K562 (cell line): ENCODE measurements around the gene DALRD3. TPM values are rescaled to one million over a fixed set of nuclear protein-coding genes. Genes with fewer than 3 reads are reported as not detected.

Source experiments
- AFF4 ChIP-seq: sonication (generic); formaldehyde crosslinking; IDR thresholded peaks from 2 replicates; pipeline ENCODE4 v1.8.0; 2023; ENCODE audit warnings: mild to moderate bottlenecking, missing genetic modification reagents
- CBX8 ChIP-seq: fragments of 200-600 bp; sonication (generic); IDR thresholded peaks from 2 replicates; pipeline ENCODE4 v1.6.1; 2012; ENCODE audit warnings: borderline replicate concordance, mixed run types, low read depth, mild to moderate bottlenecking, moderate library complexity, mixed read lengths, low read length, control low read depth, inconsistent platforms; ENCODE audit not compliant: poor library complexity, severe bottlenecking; ENCODE audit errors: extremely low read depth
- CREB3L1 ChIP-seq: fragments of 450-650 bp; IDR thresholded peaks from 2 replicates; pipeline ENCODE4 v1.6.1; 2014; ENCODE audit warnings: low read depth, mild to moderate bottlenecking, moderate library complexity, borderline replicate concordance
- DMBX1 ChIP-seq: fragments of 250-450 bp; sonication (Bioruptor Pico); IDR thresholded peaks from 2 replicates; pipeline ENCODE4 v1.8.0; 2022; ENCODE audit warnings: inconsistent platforms, mild to moderate bottlenecking, moderate library complexity, borderline replicate concordance
- E2F3 ChIP-seq: fragments of 250-450 bp; sonication (Bioruptor Pico); IDR thresholded peaks from 2 replicates; pipeline ENCODE4 v1.4.0; 2020; ENCODE audit warnings: mild to moderate bottlenecking
- HMGN3 ChIP-seq: IDR thresholded peaks from 2 replicates; pipeline ENCODE4 v1.6.1; 2011; ENCODE audit warnings: borderline replicate concordance, low read depth, mild to moderate bottlenecking, mixed read lengths, low read length; ENCODE audit not compliant: insufficient read length; ENCODE audit errors: extremely low read depth
- JUND ChIP-seq, 2 experiments: IDR thresholded peaks; 2 replicates in 1 of 2; 3 replicates in 1 of 2; pipeline ENCODE4 v1.6.1; 2011; ENCODE audit warnings: borderline replicate concordance in 2 of 2, low read depth in 2 of 2, low read length in 2 of 2, improper control_type of control experiment in 1 of 2, missing biosample characterization in 1 of 2, missing genetic modification characterization in 1 of 2, missing genetic modification reagents in 1 of 2
- KAT7 ChIP-seq: sonication (generic); formaldehyde crosslinking; IDR thresholded peaks from 2 replicates; pipeline ENCODE4 v1.8.0; 2022; ENCODE audit warnings: missing genetic modification reagents, mild to moderate bottlenecking, borderline replicate concordance
- KHSRP ChIP-seq: fragments of 450-650 bp; IDR thresholded peaks from 2 replicates; pipeline ENCODE4 v1.6.1; 2017
- MAZ ChIP-seq, 2 experiments: fragments of 450-650 bp in 1 of 2; sonication (generic) in 1 of 2; formaldehyde crosslinking; IDR thresholded peaks in 1 of 2; conservative IDR thresholded peaks in 1 of 2; 2 replicates each; pipeline versions ENCODE4 v1.4.0 to v1.5.0; 2020; ENCODE audit warnings: mild to moderate bottlenecking in 1 of 2, missing genetic modification reagents in 1 of 2
- MEF2A ChIP-seq: IDR thresholded peaks from 2 replicates; pipeline ENCODE4 v1.6.1; 2011; ENCODE audit warnings: low read depth, mild to moderate bottlenecking, low read length, moderate library complexity; ENCODE audit not compliant: control insufficient read depth
- NFRKB ChIP-seq: fragments of 450-650 bp; IDR thresholded peaks from 2 replicates; pipeline ENCODE4 v1.6.1; 2016; ENCODE audit warnings: low read depth
- NR0B1 ChIP-seq: fragments of 450-650 bp; IDR thresholded peaks from one replicate; pipeline ENCODE4 v1.6.1; 2018; ENCODE audit warnings: mild to moderate bottlenecking, moderate library complexity; ENCODE audit not compliant: partially characterized antibody
- POLR2B ChIP-seq: fragments of 450-650 bp; IDR thresholded peaks from 2 replicates; pipeline ENCODE4 v1.6.1; 2018; ENCODE audit warnings: low read depth; ENCODE audit not compliant: partially characterized antibody
- RB1 ChIP-seq: fragments of 450-650 bp; IDR thresholded peaks from 2 replicates; pipeline ENCODE4 v1.6.1; 2017; ENCODE audit warnings: low read depth, mild to moderate bottlenecking
- RFX5 ChIP-seq: IDR thresholded peaks from 2 replicates; pipeline ENCODE4 v1.6.1; 2011; ENCODE audit warnings: low read depth, mild to moderate bottlenecking, improper control_type of control experiment, low read length
- TRIM24 ChIP-seq, 2 experiments: fragments of 450-650 bp; IDR thresholded peaks; 2 replicates each; pipeline ENCODE4 v1.6.1; 2016
- ZNF583 ChIP-seq: fragments of 250-450 bp; sonication (Bioruptor Pico); IDR thresholded peaks from 2 replicates; pipeline ENCODE4 v1.4.0; 2020
- polyA plus RNA-seq, 8 experiments: library from polyadenylated mRNA; depleted of rRNA in 4 of 8; stranded (reverse) in 5 of 8; unstranded in 3 of 8; fragments of >200 nt; fragmentation: Nextera tagmentation in 2 of 8; fragmentation: Illumina TruSeq in 1 of 8; extraction: Ambion mirVana in 2 of 8; extraction: Trizol in 1 of 8; gene quantifications; 2 replicates each; pipeline versions ENCODE4 v1.2.1 to v1.2.3, GENCODE V29; 2011 to 2014; ENCODE audit warnings: inconsistent platforms in 1 of 8, missing spikeins in 1 of 8
- total RNA-seq, 7 experiments: library from RNA; depleted of rRNA in 6 of 7; stranded (reverse); fragments of >200 nt in 6 of 7; fragmentation: Illumina TruSeq in 2 of 7; extraction: Trizol in 2 of 7; gene quantifications; 2 replicates each; pipeline versions ENCODE4 v1.2.1 to v1.2.3, GENCODE V29; 2011 to 2021; ENCODE audit warnings: low replicate concordance in 1 of 7

The DALRD3 gene
- total and polyA plus RNA-seq, 9 of the 15 experiments (the other 6 are each of a cell fraction or from before 2014, with no cell fraction given) = 6.6 to 31.3 (median 14.4) TPM

GRCh38 chr3:49021813-49022687, 3.7 kb upstream of the DALRD3 start, which contains the start of gene NDUFAF3 (continued):
- no peak for TF ChIP-seq AFF4 (CRISPR knock-in tag)
- peak; percentile 51; the same call in 1 of the 2 replicates for TF ChIP-seq CREB3L1
- no peak for TF ChIP-seq TRIM24 (IDR thresholded peaks at IDR 0.05)
- no peak for TF ChIP-seq KHSRP
- 0 out of 2 replicates have a peak, but pooled peaks have one; percentile 3 for TF ChIP-seq KAT7 (CRISPR knock-in tag)
- TF ChIP-seq CBX8 = no peak
- TF ChIP-seq E2F3 (CRISPR knock-in tag) = no peak
- peak; percentile 72 for TF ChIP-seq RB1
- peak; percentile 63 for TF ChIP-seq POLR2B
- TF ChIP-seq HMGN3 = peak; percentile 56
- peak; percentile 32; the same call in 1 of the 2 replicates for TF ChIP-seq NFRKB
- peak; percentile 34; the same call in 1 of the 2 replicates for TF ChIP-seq DMBX1
- TF ChIP-seq MAZ (CRISPR knock-in tag; conservative IDR thresholded peaks at IDR 0.05 in 1 of 2, IDR thresholded peaks at IDR 0.05 in 1 of 2) = peak in 1 of 2 experiments; percentile 58; a peak in 3 of 4 replicates
- TF ChIP-seq NR0B1 = no peak
- TF ChIP-seq JUND (IDR thresholded peaks at IDR 0.05; ENCODE audit: borderline replicate concordance, low read depth, low read length) = peak; percentile 61
- no peak; the same call in 2 of the 3 replicates for TF ChIP-seq JUND (tag; IDR thresholded peaks at IDR 0.05; ENCODE audit: borderline replicate concordance, low read depth, low read length)
- no peak for TF ChIP-seq RFX5
- TF ChIP-seq MEF2A = no peak
- TF ChIP-seq ZNF583 (CRISPR knock-in tag) = no peak
